Body of pancreas (tissue), 4 donors: ENCODE measurements around the gene CENPW.

Experiments
- CTCF ChIP-seq, 7 experiments: fragments of 450-650 bp in 4 of 7; fragments of 200-600 bp in 3 of 7; sonication (generic) in 3 of 7; IDR thresholded peaks; one replicate each; pipeline ENCODE4 v1.5.1; 2016 to 2019; ENCODE audit warnings: antibody characterized with exemption in 7 of 7
- POLR2A ChIP-seq, 3 donors: fragments of 450-650 bp; IDR thresholded peaks; one replicate each; pipeline ENCODE4 v1.6.1; 2016; ENCODE audit warnings: antibody characterized with exemption in 3 of 3, mild to moderate bottlenecking in 2 of 3

GRCh38 chr6:126302191-126302590 is 37.7 kb upstream of the CENPW start:
- TF ChIP-seq POLR2A (IDR thresholded peaks at IDR 0.05) (no peak), CTCF (IDR thresholded peaks at IDR 0.05) (no peak)
